ENCODE data around the gene MLLT6. TPM values are rescaled to one million over a fixed set of nuclear protein-coding genes. Genes with fewer than 3 reads are reported as not detected.
"Not testable (repeated sequence)": the region's sequence is repeated elsewhere in the genome, so short reads cannot be mapped to it uniquely, and the experiment has no call there.

Gene MLLT6
- total and polyA plus RNA-seq, 11 donors = 35.2 to 91.3 (median 68.3) TPM

GRCh38 chr17:38724337-38724988 lies 19.4 kb downstream of the MLLT6 start:
- DNase-seq (peak; percentile 73 to 85 (median 76)), ATAC-seq (peak; percentile 50 to 80 (median 54))
- peaks cover 0 to 36% (median 18%) of the 10 kb centered on the region in 12 donors for H3K4me1 ChIP-seq
- H3K27ac ChIP-seq = peak overlapping the region in 2 of 12 donors; percentile 19 to 28
- peaks cover 0 to 65% (median 54%) of the 10 kb centered on the region in 9 donors for H3K36me3 ChIP-seq
- TF ChIP-seq POLR2A (IDR thresholded peaks at IDR 0.05) = no peak
- TF ChIP-seq, protein P1, sequence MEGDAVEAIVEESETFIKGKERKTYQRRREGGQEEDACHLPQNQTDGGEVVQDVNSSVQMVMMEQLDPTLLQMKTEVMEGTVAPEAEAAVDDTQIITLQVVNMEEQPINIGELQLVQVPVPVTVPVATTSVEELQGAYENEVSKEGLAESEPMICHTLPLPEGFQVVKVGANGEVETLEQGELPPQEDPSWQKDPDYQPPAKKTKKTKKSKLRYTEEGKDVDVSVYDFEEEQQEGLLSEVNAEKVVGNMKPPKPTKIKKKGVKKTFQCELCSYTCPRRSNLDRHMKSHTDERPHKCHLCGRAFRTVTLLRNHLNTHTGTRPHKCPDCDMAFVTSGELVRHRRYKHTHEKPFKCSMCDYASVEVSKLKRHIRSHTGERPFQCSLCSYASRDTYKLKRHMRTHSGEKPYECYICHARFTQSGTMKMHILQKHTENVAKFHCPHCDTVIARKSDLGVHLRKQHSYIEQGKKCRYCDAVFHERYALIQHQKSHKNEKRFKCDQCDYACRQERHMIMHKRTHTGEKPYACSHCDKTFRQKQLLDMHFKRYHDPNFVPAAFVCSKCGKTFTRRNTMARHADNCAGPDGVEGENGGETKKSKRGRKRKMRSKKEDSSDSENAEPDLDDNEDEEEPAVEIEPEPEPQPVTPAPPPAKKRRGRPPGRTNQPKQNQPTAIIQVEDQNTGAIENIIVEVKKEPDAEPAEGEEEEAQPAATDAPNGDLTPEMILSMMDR (IDR thresholded peaks at IDR 0.05) = no peak
- WGBS, 4 donors = 52 to 62% (median 53%) methylated on average over 5 to 16 of the region's 16 CpGs
- no peaks in the 10 kb centered on the region for H3K9me3 ChIP-seq
- H3K4me3 ChIP-seq = no peak overlapping the region
- intact Hi-C loops (cut with DNase I) = no loop called here
- H3K27me3 ChIP-seq = no peaks in the 10 kb centered on the region

DNA sequence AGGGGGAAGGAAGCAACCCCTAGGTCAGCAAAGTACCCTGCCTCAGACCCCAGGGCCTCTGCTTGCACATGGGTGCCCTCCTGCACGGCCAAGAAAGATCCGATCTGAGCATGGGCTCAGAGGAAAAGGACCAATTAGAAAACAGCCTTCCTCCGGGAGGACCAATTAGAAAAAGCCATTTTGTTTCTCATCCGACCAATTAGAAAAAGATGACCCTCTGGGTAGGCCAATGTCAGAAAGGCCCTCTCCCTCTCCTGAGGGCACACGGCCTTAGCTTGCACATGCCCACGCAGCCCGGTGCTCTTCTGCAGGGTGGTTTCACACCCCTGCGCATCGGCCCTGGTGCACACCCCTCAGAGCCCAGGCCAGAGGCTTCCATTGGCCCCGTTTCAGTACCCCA lies 20.0 kb downstream of the MLLT6 start:
- Histone ChIP-seq H3K9me3 (no peaks in the 10 kb centered on the region), H3K27ac (peak overlapping the region in 1 of 12 donors; percentile 19), H3K4me1 (peaks cover 0 to 40% (median 22%) of the 10 kb centered on the region in 12 donors), H3K36me3 (peaks cover 0 to 59% (median 48%) of the 10 kb centered on the region in 9 donors), H3K4me3 (no peak overlapping the region), H3K27me3 (no peaks in the 10 kb centered on the region)
- ATAC-seq (no peak), DNase-seq (no peak)
- intact Hi-C loops (cut with DNase I) = no loop called here
- TF ChIP-seq POLR2A (IDR thresholded peaks at IDR 0.05) = no peak
- TF ChIP-seq, protein P1 (IDR thresholded peaks at IDR 0.05) = no peak
- 58 to 79% (median 70%) methylated on average over 10 of the region's 10 CpGs for WGBS, 4 donors

DNA sequence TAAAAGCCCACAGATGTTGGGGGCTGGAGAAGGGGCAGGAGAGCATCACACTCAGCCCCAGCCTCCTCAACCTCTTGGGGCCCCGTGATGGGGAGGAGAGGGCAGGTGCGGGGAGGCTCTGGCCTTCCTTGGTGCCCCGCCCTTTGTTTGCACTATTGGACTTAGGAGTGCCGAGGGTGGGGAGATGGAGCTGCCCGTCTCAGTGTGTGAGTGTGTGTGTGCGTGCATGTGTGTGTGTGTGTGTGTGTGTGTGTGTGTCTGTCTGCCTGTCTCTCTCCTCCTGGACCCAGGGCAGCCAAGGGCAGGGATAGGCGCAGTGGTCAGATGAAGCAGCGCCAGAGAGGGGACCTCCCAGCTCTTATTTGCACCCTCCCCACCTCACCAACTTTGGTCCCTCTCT lies 21.1 kb downstream of the MLLT6 start:
- intact Hi-C loops (cut with DNase I); H3K27ac ChIP-seq; H3K27me3 ChIP-seq; H3K4me3 ChIP-seq; H3K9me3 ChIP-seq; DNase-seq; ATAC-seq: not testable (repeated sequence)
- Histone ChIP-seq H3K36me3 (peaks cover 0 to 48% (median 38%) of the 10 kb centered on the region in 9 donors), H3K4me1 (peaks cover 0 to 47% (median 27%) of the 10 kb centered on the region in 12 donors)
- WGBS, 4 donors = 63 to 84% (median 81%) methylated on average over 8 of the region's 8 CpGs

DNA sequence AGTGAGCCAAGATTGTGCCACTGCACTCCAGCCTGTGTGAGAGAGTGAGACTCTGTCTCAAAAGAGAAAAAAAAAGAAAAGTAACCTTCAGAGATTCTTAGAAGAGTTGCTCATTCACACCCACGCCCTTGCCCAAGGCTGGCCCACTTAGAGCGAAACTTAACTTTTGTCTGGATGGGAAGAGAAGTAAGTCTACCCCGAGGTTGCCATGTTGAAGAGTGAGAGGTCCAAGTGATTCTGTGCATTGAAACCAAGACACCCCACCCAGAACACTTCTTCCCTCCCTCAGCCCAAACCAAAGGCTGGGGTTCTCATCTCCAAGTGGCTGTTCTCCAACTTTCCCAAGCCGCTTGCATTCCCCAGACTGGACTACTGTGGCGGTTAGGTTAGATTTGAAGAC lies 22.7 kb downstream of the MLLT6 start:
- peaks cover 0 to 62% (median 36%) of the 10 kb centered on the region in 12 donors for H3K4me1 ChIP-seq
- ATAC-seq (no peak), DNase-seq (no peak)
- TF ChIP-seq, protein P1 (IDR thresholded peaks at IDR 0.05) = no peak
- no peak for TF ChIP-seq POLR2A (IDR thresholded peaks at IDR 0.05)
- H3K27ac ChIP-seq = peak overlapping the region in 3 of 12 donors; percentile 8 to 82 (median 23)
- H3K27me3 ChIP-seq = no peaks in the 10 kb centered on the region
- H3K36me3 ChIP-seq = peaks cover 0 to 39% (median 24%) of the 10 kb centered on the region in 9 donors
- H3K4me3 ChIP-seq = peak overlapping the region in 1 of 12 donors; percentile 15
- intact Hi-C loops (cut with DNase I) = loop anchor here in 1 of 10 donors (2.0 kb wide), 1 partner anchor 21 kb away; no protein-coding TSS in a partner anchor
- WGBS, 4 donors = 90 to 94% (median 90%) methylated on average over 5 of the region's 5 CpGs
- no peaks in the 10 kb centered on the region for H3K9me3 ChIP-seq

Data from heart left ventricle (tissue), 16 donors.